Stimulated activated CD8-positive, alpha-beta memory T cell treated with anti-CD3 and anti-CD28 coated beads, Interleukin-15, amount 100 ng/mL, for 1 hour (primary cell): Measurements from ENCODE around the gene IQCN.

Experiments used
- DNase-seq: peaks from one replicate; pipeline ENCODE4 v3.0.0-alpha.2; 2020; ENCODE audit warnings: low read depth

IQCN gene

GRCh38 chr19:18266771-18267686 is 7.2 kb downstream of the IQCN start:
- no peak for DNase-seq

- DNase-seq, result no peak
Measured at GRCh38 chr19:18265582-18265981, 8.7 kb downstream of the IQCN start.

- no peak for DNase-seq
Measured at GRCh38 chr19:18264971-18265540, 9.2 kb downstream of the IQCN start.

- DNase-seq, result no peak
Measured at GRCh38 chr19:18264137-18264854, 10.0 kb downstream of the IQCN start.

GRCh38 chr19:18263324-18264136 is 10.7 kb downstream of the IQCN start:
- DNase-seq, result no peak

- DNase-seq, result no peak
Measured at GRCh38 chr19:18262917-18263316, 11.3 kb downstream of the IQCN start.

GRCh38 chr19:18262144-18262543 is 12.1 kb downstream of the IQCN start:
- DNase-seq, result no peak

- DNase-seq, result no peak
Measured at GRCh38 chr19:18261474-18261873, 12.8 kb downstream of the IQCN start.

- no peak for DNase-seq
Measured at GRCh38 chr19:18259893-18260292, 14.4 kb downstream of the IQCN start.

GRCh38 chr19:18257503-18258470 is 16.5 kb downstream of the IQCN start:
- no peak for DNase-seq

GRCh38 chr19:18254546-18255503 is 19.4 kb downstream of the IQCN start:
- DNase-seq, result no peak

GRCh38 chr19:18253716-18254115 is 20.5 kb downstream of the IQCN start:
- DNase-seq, result no peak

- no peak for DNase-seq
Measured at GRCh38 chr19:18253130-18253529, 21.1 kb downstream of the IQCN start.

GRCh38 chr19:18252370-18252717 is 21.9 kb downstream of the IQCN start:
- no peak for DNase-seq

- peak; percentile 82 for DNase-seq
Measured at GRCh38 chr19:18251587-18252369, 22.5 kb downstream of the IQCN start.

GRCh38 chr19:18249834-18250233 is 24.4 kb downstream of the IQCN start:
- DNase-seq, result no peak

- DNase-seq, result no peak
Measured at GRCh38 chr19:18245297-18245696, 29.0 kb downstream of the IQCN start.

- DNase-seq, result no peak
Measured at GRCh38 chr19:18239303-18239702, 34.9 kb downstream of the IQCN start.

- no peak for DNase-seq
Measured at GRCh38 chr19:18234194-18234593, 40.1 kb downstream of the IQCN start.
